ENCODE measurements around the gene PTPN3.

- TF ChIP-seq EZH2 (IDR thresholded peaks at IDR 0.05; ENCODE audit: insufficient read depth, poor library complexity, severe bottlenecking): no peak
- no peak for TF ChIP-seq EZH2phosphoT487 (IDR thresholded peaks at IDR 0.05; ENCODE audit: insufficient read depth, low read depth)
Measured at GRCh38 chr9:109437286-109437685, 60.8 kb downstream of the PTPN3 start.
